Measurements from ENCODE around the gene CCL8.

Gene CCL8

GRCh38 chr17:34319039-34319483 is at the start of gene CCL8:
CCL8 (plus strand) TSS chr17:34319435; CDS start chr17:34319502, 67 bp downstream.
- Histone ChIP-seq H3K4me3 (ENCODE audit: insufficient read depth, low read length, poor library complexity, severe bottlenecking) (no peak within 1 kb of the TSS), H3K9me3 (ENCODE audit: insufficient read depth, low read length) (no peaks in the 10 kb centered on the region), H2AFZ (ENCODE audit: low read depth, low read length, severe bottlenecking) (no peak within 1 kb of the TSS), H3K27me3 (ENCODE audit: low read length) (no peaks in the 10 kb centered on the region), H3K9me2 (replicated peaks; ENCODE audit: insufficient read depth, low read length) (no peaks in the 10 kb centered on the region), H3F3A (ENCODE audit: insufficient read depth) (no peaks in the 10 kb centered on the region), H3K4me2 (ENCODE audit: low read depth, low read length, poor library complexity, severe bottlenecking) (no peak within 1 kb of the TSS), H3K36me3 (ENCODE audit: low read length) (no peaks in the 10 kb centered on the region), H4K20me1 (ENCODE audit: low read depth, low read length) (no peaks in the 10 kb centered on the region), H3K27ac (ENCODE audit: low read depth, low read length) (no peak within 1 kb of the TSS), H3K79me2 (ENCODE audit: insufficient read depth, low read length) (no peaks in the 10 kb centered on the region), H3K9ac (ENCODE audit: low read length) (no peak within 1 kb of the TSS)
- TF ChIP-seq CTCF (IDR thresholded peaks at IDR 0.05; ENCODE audit: insufficient read depth, low read length, poor library complexity, severe bottlenecking) = no peak

GRCh38 chr17:34269969-34270368 is 49.3 kb upstream of the CCL8 start, which contains the start of gene CCL7:
CCL7 (plus strand) TSS chr17:34270221; CDS start chr17:34270291, 70 bp downstream.
- Histone ChIP-seq H3K36me3 (ENCODE audit: low read length) (no peaks in the 10 kb centered on the region), H3K79me2 (ENCODE audit: insufficient read depth, low read length) (no peaks in the 10 kb centered on the region), H3K9ac (ENCODE audit: low read length) (no peak within 1 kb of the TSS), H3K27ac (ENCODE audit: low read depth, low read length) (no peak within 1 kb of the TSS), H3K9me3 (ENCODE audit: insufficient read depth, low read length) (no peaks in the 10 kb centered on the region), H3K9me2 (replicated peaks; ENCODE audit: insufficient read depth, low read length) (no peaks in the 10 kb centered on the region), H3K27me3 (ENCODE audit: low read length) (no peaks in the 10 kb centered on the region), H2AFZ (ENCODE audit: low read depth, low read length, severe bottlenecking) (no peak within 1 kb of the TSS), H4K20me1 (ENCODE audit: low read depth, low read length) (no peaks in the 10 kb centered on the region), H3F3A (ENCODE audit: insufficient read depth) (no peaks in the 10 kb centered on the region), H3K4me2 (ENCODE audit: low read depth, low read length, poor library complexity, severe bottlenecking) (no peak within 1 kb of the TSS), H3K4me3 (ENCODE audit: insufficient read depth, low read length, poor library complexity, severe bottlenecking) (no peak within 1 kb of the TSS)
- TF ChIP-seq CTCF (IDR thresholded peaks at IDR 0.05; ENCODE audit: insufficient read depth, low read length, poor library complexity, severe bottlenecking) (no peak), EZH2phosphoT487 (conservative IDR thresholded peaks at IDR 0.05; ENCODE audit: low read length) (no peak)

- Histone ChIP-seq H3F3A (ENCODE audit: insufficient read depth) (no peaks in the 10 kb centered on the region), H3K27ac (ENCODE audit: low read depth, low read length) (no peak overlapping the region), H3K9me3 (ENCODE audit: insufficient read depth, low read length) (no peaks in the 10 kb centered on the region), H2AFZ (ENCODE audit: low read depth, low read length, severe bottlenecking) (no peak overlapping the region), H3K79me2 (ENCODE audit: insufficient read depth, low read length) (no peaks in the 10 kb centered on the region), H3K4me2 (ENCODE audit: low read depth, low read length, poor library complexity, severe bottlenecking) (no peak overlapping the region), H3K9me2 (replicated peaks; ENCODE audit: insufficient read depth, low read length) (no peaks in the 10 kb centered on the region), H3K4me3 (ENCODE audit: insufficient read depth, low read length, poor library complexity, severe bottlenecking) (no peak overlapping the region), H4K20me1 (ENCODE audit: low read depth, low read length) (no peaks in the 10 kb centered on the region), H3K36me3 (ENCODE audit: low read length) (no peaks in the 10 kb centered on the region), H3K9ac (ENCODE audit: low read length) (no peak overlapping the region), H3K27me3 (ENCODE audit: low read length) (no peaks in the 10 kb centered on the region)
- TF ChIP-seq CTCF (IDR thresholded peaks at IDR 0.05; ENCODE audit: insufficient read depth, low read length, poor library complexity, severe bottlenecking) = no peak
- TF ChIP-seq EZH2phosphoT487 (conservative IDR thresholded peaks at IDR 0.05; ENCODE audit: low read length) = no peak
These were observed 43.4 kb upstream of the CCL8 start for GRCh38 chr17:34275881-34276280.
